ENCODE results near the gene ENKD1.

The ENKD1 gene

GRCh38 chr16:67663151-67663876, 3.2 kb downstream of the ENKD1 start:
- TF ChIP-seq CREB1 (IDR thresholded peaks at IDR 0.05; ENCODE audit: low read depth) = no peak
- peak; percentile 45 for TF ChIP-seq RAD21 (IDR thresholded peaks at IDR 0.05; ENCODE audit: low read depth)

- TF ChIP-seq TCF12 (IDR thresholded peaks at IDR 0.05; ENCODE audit: low read depth) (no peak), USF1 (IDR thresholded peaks at IDR 0.05) (no peak), EP300 (IDR thresholded peaks at IDR 0.05; ENCODE audit: borderline replicate concordance) (no peak)
Measured at GRCh38 chr16:67662653-67663010, 3.9 kb downstream of the ENKD1 start.

- TF ChIP-seq EGR1 (IDR thresholded peaks at IDR 0.05) (no peak), EP300 (IDR thresholded peaks at IDR 0.05; ENCODE audit: borderline replicate concordance) (no peak), YY1 (IDR thresholded peaks at IDR 0.05; ENCODE audit: low read depth) (no peak), REST (IDR thresholded peaks at IDR 0.05; ENCODE audit: low read depth) (no peak), USF1 (IDR thresholded peaks at IDR 0.05) (no peak), CREB1 (IDR thresholded peaks at IDR 0.05; ENCODE audit: low read depth) (no peak), TAF1 (IDR thresholded peaks at IDR 0.05; ENCODE audit: low read depth) (no peak), MAX (IDR thresholded peaks at IDR 0.05) (no peak), ZBTB7A (IDR thresholded peaks at IDR 0.05; ENCODE audit: low read depth) (no peak), FOXM1 (IDR thresholded peaks at IDR 0.05; ENCODE audit: borderline replicate concordance, low read depth) (no peak), RAD21 (IDR thresholded peaks at IDR 0.05; ENCODE audit: low read depth) (no peak), NFIC (IDR thresholded peaks at IDR 0.05) (no peak), CEBPB (IDR thresholded peaks at IDR 0.05) (no peak), TCF12 (IDR thresholded peaks at IDR 0.05; ENCODE audit: low read depth) (no peak), TEAD4 (IDR thresholded peaks at IDR 0.05) (no peak)
Measured at GRCh38 chr16:67661886-67662652, 4.5 kb downstream of the ENKD1 start.

- TF ChIP-seq TEAD4 (IDR thresholded peaks at IDR 0.05) (no peak), REST (IDR thresholded peaks at IDR 0.05; ENCODE audit: low read depth) (peak; percentile 87), EGR1 (IDR thresholded peaks at IDR 0.05) (no peak)
Measured at GRCh38 chr16:67661101-67661761, 5.3 kb downstream of the ENKD1 start.

- peak; percentile 83 for TF ChIP-seq CREB1 (IDR thresholded peaks at IDR 0.05; ENCODE audit: low read depth)
- TF ChIP-seq TCF12 (IDR thresholded peaks at IDR 0.05; ENCODE audit: low read depth) = no peak
- peak; percentile 89 for TF ChIP-seq CEBPB (IDR thresholded peaks at IDR 0.05)
Measured at GRCh38 chr16:67660564-67661028, 6.0 kb downstream of the ENKD1 start, which contains the start of gene PARD6A. PARD6A (plus strand) TSS chr16:67660960; CDS start chr16:67661039, 79 bp downstream.

GRCh38 chr16:67659675-67660563, 6.6 kb downstream of the ENKD1 start, which contains the start of gene ACD:
ACD (minus strand) TSS chr16:67660260; CDS start chr16:67660220, 40 bp downstream.
- no peak for TF ChIP-seq TEAD4 (IDR thresholded peaks at IDR 0.05)
- TF ChIP-seq RAD21 (IDR thresholded peaks at IDR 0.05; ENCODE audit: low read depth) = no peak
- TF ChIP-seq EGR1 (IDR thresholded peaks at IDR 0.05) = peak; percentile 75
- TF ChIP-seq CEBPB (IDR thresholded peaks at IDR 0.05) = no peak
- peak; percentile 43 for TF ChIP-seq MAX (IDR thresholded peaks at IDR 0.05)
- TF ChIP-seq USF1 (IDR thresholded peaks at IDR 0.05) = no peak
- no peak for TF ChIP-seq YY1 (IDR thresholded peaks at IDR 0.05; ENCODE audit: low read depth)
- no peak for TF ChIP-seq CREB1 (IDR thresholded peaks at IDR 0.05; ENCODE audit: low read depth)
- TF ChIP-seq REST (IDR thresholded peaks at IDR 0.05; ENCODE audit: low read depth) = 0 out of 2 replicates have a peak, but pooled peaks have one; percentile 5
- peak; percentile 71 for TF ChIP-seq TAF1 (IDR thresholded peaks at IDR 0.05; ENCODE audit: low read depth)
- TF ChIP-seq ZBTB7A (IDR thresholded peaks at IDR 0.05; ENCODE audit: low read depth) = peak; percentile 37; the same call in 1 of the 2 replicates
- no peak; the same call in 1 of the 2 replicates for TF ChIP-seq NFIC (IDR thresholded peaks at IDR 0.05)
- TF ChIP-seq TCF12 (IDR thresholded peaks at IDR 0.05; ENCODE audit: low read depth) = peak; percentile 19; the same call in 1 of the 2 replicates
- TF ChIP-seq EP300 (IDR thresholded peaks at IDR 0.05; ENCODE audit: borderline replicate concordance) = no peak
- TF ChIP-seq FOXM1 (IDR thresholded peaks at IDR 0.05; ENCODE audit: borderline replicate concordance, low read depth) = no peak
